HFFc6 (cell line): Measurements from ENCODE around the gene BLACAT1. TPM values are rescaled to one million over a fixed set of nuclear protein-coding genes. Genes with fewer than 3 reads are reported as not detected.

Source experiments
- DNase-seq: peaks from one replicate; pipeline ENCODE4 v3.0.0-alpha.2; 2018
- H3K27ac Mint-ChIP-seq: 2 replicates; pipeline ENCODE4 v1.8.0; 2020; ENCODE audit warnings: mild to moderate bottlenecking, mixed read lengths
- H3K27me3 Mint-ChIP-seq: 2 replicates; pipeline ENCODE4 v1.8.0; 2021; ENCODE audit warnings: mild to moderate bottlenecking, moderate library complexity, mixed read lengths; ENCODE audit not compliant: insufficient read depth
- H3K36me3 Mint-ChIP-seq: 2 replicates; pipeline ENCODE4 v1.8.0; 2021; ENCODE audit warnings: low read depth, mixed read lengths
- H3K4me1 Mint-ChIP-seq: 2 replicates; pipeline ENCODE4 v1.8.0; 2020; ENCODE audit warnings: low read depth, mixed read lengths
- H3K4me3 Mint-ChIP-seq: 2 replicates; pipeline ENCODE4 v1.8.0; 2020; ENCODE audit warnings: mild to moderate bottlenecking, moderate library complexity, mixed read lengths
- H3K9me3 Mint-ChIP-seq: 2 replicates; pipeline ENCODE4 v1.8.0; 2020; ENCODE audit warnings: mild to moderate bottlenecking, mixed read lengths
- CTCF ChIP-seq: fragments of 200-600 bp; sonication (generic); IDR thresholded peaks from 2 replicates; pipeline ENCODE4 v1.5.0; 2021; ENCODE audit warnings: antibody characterized with exemption, mild to moderate bottlenecking
- total RNA-seq, 6 experiments: library from RNA; stranded (reverse); fragmentation: NEBNext Ultra II Directional; extraction: Animal tissue kit (Norgen Biotek cat#: 25700); gene quantifications; 2 replicates in 1 of 6; 3 replicates in 5 of 6; pipeline ENCODE4 v1.2.3, GENCODE V29; 2021

Gene BLACAT1
- total RNA-seq, 6 experiments from 2014 or later, result not detected

- H3K27me3 Mint-ChIP-seq, result peaks cover 63% of the 10 kb centered on the region
- H3K36me3 Mint-ChIP-seq, result no peaks in the 10 kb centered on the region
- no peak overlapping the region for H3K27ac Mint-ChIP-seq
- no peak for TF ChIP-seq CTCF
- H3K9me3 Mint-ChIP-seq, result no peaks in the 10 kb centered on the region
- H3K4me1 Mint-ChIP-seq, result no peaks in the 10 kb centered on the region
- DNase-seq, result no peak
- no peak overlapping the region for H3K4me3 Mint-ChIP-seq
Observed at GRCh38 chr1:205429762-205430695, 25.8 kb downstream of the BLACAT1 start.

GRCh38 chr1:205424901-205425600 is 30.8 kb downstream of the BLACAT1 start:
- no peaks in the 10 kb centered on the region for H3K9me3 Mint-ChIP-seq
- H3K4me1 Mint-ChIP-seq, result no peaks in the 10 kb centered on the region
- no peak for TF ChIP-seq CTCF
- no peaks in the 10 kb centered on the region for H3K36me3 Mint-ChIP-seq
- DNase-seq, result no peak
- no peak overlapping the region for H3K27ac Mint-ChIP-seq
- peaks cover 65% of the 10 kb centered on the region for H3K27me3 Mint-ChIP-seq
- H3K4me3 Mint-ChIP-seq, result no peak overlapping the region

GRCh38 chr1:205423814-205424399 is 31.9 kb downstream of the BLACAT1 start:
- Mint-ChIP-seq H3K27me3 (peaks cover 69% of the 10 kb centered on the region), H3K36me3 (no peaks in the 10 kb centered on the region), H3K4me3 (no peak overlapping the region), H3K4me1 (no peaks in the 10 kb centered on the region), H3K9me3 (no peaks in the 10 kb centered on the region), H3K27ac (no peak overlapping the region)
- no peak for DNase-seq
- TF ChIP-seq CTCF, result no peak

GRCh38 chr1:205422993-205423642 is 32.7 kb downstream of the BLACAT1 start:
- Mint-ChIP-seq H3K4me3 (no peak overlapping the region), H3K27me3 (peaks cover 67% of the 10 kb centered on the region), H3K27ac (no peak overlapping the region), H3K9me3 (no peaks in the 10 kb centered on the region), H3K4me1 (no peaks in the 10 kb centered on the region), H3K36me3 (no peaks in the 10 kb centered on the region)
- no peak for TF ChIP-seq CTCF
- DNase-seq, result no peak

- TF ChIP-seq CTCF, result no peak
Observed at GRCh38 chr1:205421798-205422197, 34.0 kb downstream of the BLACAT1 start, which contains the start of gene LEMD1. Gene LEMD1 (minus strand): TSS chr1:205422056. CDS start chr1:205420536, 1,520 bp downstream.

More at GRCh38 chr1:205421798-205422197, 34.0 kb downstream of the BLACAT1 start, which contains the start of gene LEMD1:
- no peak within 1 kb of the TSS for H3K4me3 Mint-ChIP-seq
- H3K36me3 Mint-ChIP-seq, result no peaks in the 10 kb centered on the region
- no peaks in the 10 kb centered on the region for H3K4me1 Mint-ChIP-seq
- peak; percentile 4 for DNase-seq
- no peaks in the 10 kb centered on the region for H3K9me3 Mint-ChIP-seq
- H3K27ac Mint-ChIP-seq, result no peak within 1 kb of the TSS
- peaks cover 67% of the 10 kb centered on the region for H3K27me3 Mint-ChIP-seq
